Caco-2 (cell line): ENCODE measurements around the gene BABAM2. TPM values are rescaled to one million over a fixed set of nuclear protein-coding genes. Genes with fewer than 3 reads are reported as not detected.

Experiments
- BruUV-seq: library from RNA; stranded (reverse); fragments of 400-500 nt; replicated peaks from 2 replicates; lab custom pipeline; 2021; lab: Mats Ljungman, UMichigan
- CTCF ChIA-PET: fragments of 300-600 bp; sonication (Branson Sonifier 250); formaldehyde crosslinking; loops from one replicate; lab custom pipeline; 2022; ENCODE audit warnings: antibody characterized with exemption; lab: Charles Lee
- POLR2A ChIA-PET: fragments of 300-600 bp; sonication (Branson Sonifier 250); formaldehyde crosslinking; loops from one replicate; lab custom pipeline; 2022; ENCODE audit warnings: antibody characterized with exemption; lab: Charles Lee
- DNase-seq, 2 experiments: peaks; one replicate each; pipeline versions ENCODE4 v3.0.0 to v3.0.0-alpha.2; 2020 to 2022
- H3K27me3 ChIP-seq: replicated peaks from 2 replicates; pipeline ENCODE4 v1.6.0; 2011; ENCODE audit warnings: low read length; ENCODE audit not compliant: control insufficient read depth, insufficient read depth
- H3K36me3 ChIP-seq: 2 replicates; pipeline ENCODE4 v1.5.1; 2011; ENCODE audit warnings: low read length; ENCODE audit not compliant: control insufficient read depth, insufficient read depth
- H3K4me1 ChIP-seq: fragments of 250-450 bp; sonication (Bioruptor Pico); 2 replicates; pipeline ENCODE4 v1.5.1; 2020; ENCODE audit warnings: mild to moderate bottlenecking
- H3K4me3 ChIP-seq: 2 replicates; pipeline ENCODE4 v1.5.1; 2011; ENCODE audit warnings: low read depth, mild to moderate bottlenecking, control low read depth, low read length
- H3K9me3 ChIP-seq: fragments of 250-450 bp; sonication (Bioruptor Pico); 2 replicates; pipeline ENCODE4 v1.5.1; 2020; ENCODE audit warnings: mild to moderate bottlenecking, moderate library complexity
- H3K27ac Mint-ChIP-seq: one replicate; pipeline ENCODE4 v1.8.0; 2022; ENCODE audit warnings: mixed read lengths; ENCODE audit not compliant: unreplicated experiment
- H3K27me3 Mint-ChIP-seq: one replicate; pipeline ENCODE4 v1.8.0; 2022; ENCODE audit warnings: mixed read lengths; ENCODE audit not compliant: insufficient read depth, unreplicated experiment
- H3K36me3 Mint-ChIP-seq: one replicate; pipeline ENCODE4 v1.8.0; 2022; ENCODE audit warnings: mild to moderate bottlenecking, mixed read lengths; ENCODE audit not compliant: insufficient read depth, unreplicated experiment
- H3K4me1 Mint-ChIP-seq: one replicate; pipeline ENCODE4 v1.8.0; 2022; ENCODE audit warnings: low read depth, mixed read lengths; ENCODE audit not compliant: unreplicated experiment
- H3K4me3 Mint-ChIP-seq: one replicate; pipeline ENCODE4 v1.8.0; 2022; ENCODE audit warnings: mild to moderate bottlenecking, moderate library complexity, mixed read lengths; ENCODE audit not compliant: unreplicated experiment
- H3K9me3 Mint-ChIP-seq: one replicate; pipeline ENCODE4 v1.8.0; 2022; ENCODE audit warnings: mixed read lengths; ENCODE audit not compliant: unreplicated experiment
- intact Hi-C: fragments of 100-400 bp; cut with micrococcal nuclease; formaldehyde crosslinking; loops from one replicate; pipeline ENCODE4 v1.10.0; 2022; ENCODE audit not compliant: unreplicated experiment
- total RNA-seq: library from RNA; stranded (reverse); gene quantifications from 2 replicates; pipeline ENCODE4 v1.2.3, GENCODE V29; 2022
- TF ChIP-seq, protein P1 (sequence below), 2 experiments: fragments of 200-600 bp in 1 of 2; IDR thresholded peaks; 1 replicate in 1 of 2; 2 replicates in 1 of 2; pipeline versions ENCODE4 v1.5.1 to v1.8.0; 2011 to 2022; ENCODE audit warnings: antibody characterized with exemption in 1 of 2, control low read depth in 1 of 2, inconsistent platforms in 1 of 2, low read depth in 1 of 2, low read length in 1 of 2, mild to moderate bottlenecking in 1 of 2, moderate library complexity in 1 of 2; ENCODE audit not compliant: insufficient read depth in 1 of 2, severe bottlenecking in 1 of 2, unreplicated experiment in 1 of 2

Gene BABAM2
- total RNA-seq, 1 experiment from 2014 or later: 57.3 TPM

- Histone ChIP-seq H3K4me3 (no peak overlapping the region), H3K36me3 (no peaks in the 10 kb centered on the region; the same call in 1 of the 2 replicates), H3K27me3 (no peaks in the 10 kb centered on the region), H3K9me3 (no peaks in the 10 kb centered on the region), H3K4me1 (no peaks in the 10 kb centered on the region)
- DNase-seq: no peak
- TF ChIP-seq, protein P1, sequence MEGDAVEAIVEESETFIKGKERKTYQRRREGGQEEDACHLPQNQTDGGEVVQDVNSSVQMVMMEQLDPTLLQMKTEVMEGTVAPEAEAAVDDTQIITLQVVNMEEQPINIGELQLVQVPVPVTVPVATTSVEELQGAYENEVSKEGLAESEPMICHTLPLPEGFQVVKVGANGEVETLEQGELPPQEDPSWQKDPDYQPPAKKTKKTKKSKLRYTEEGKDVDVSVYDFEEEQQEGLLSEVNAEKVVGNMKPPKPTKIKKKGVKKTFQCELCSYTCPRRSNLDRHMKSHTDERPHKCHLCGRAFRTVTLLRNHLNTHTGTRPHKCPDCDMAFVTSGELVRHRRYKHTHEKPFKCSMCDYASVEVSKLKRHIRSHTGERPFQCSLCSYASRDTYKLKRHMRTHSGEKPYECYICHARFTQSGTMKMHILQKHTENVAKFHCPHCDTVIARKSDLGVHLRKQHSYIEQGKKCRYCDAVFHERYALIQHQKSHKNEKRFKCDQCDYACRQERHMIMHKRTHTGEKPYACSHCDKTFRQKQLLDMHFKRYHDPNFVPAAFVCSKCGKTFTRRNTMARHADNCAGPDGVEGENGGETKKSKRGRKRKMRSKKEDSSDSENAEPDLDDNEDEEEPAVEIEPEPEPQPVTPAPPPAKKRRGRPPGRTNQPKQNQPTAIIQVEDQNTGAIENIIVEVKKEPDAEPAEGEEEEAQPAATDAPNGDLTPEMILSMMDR (IDR thresholded peaks at IDR 0.05; ENCODE audit: insufficient read depth in 1 of 2, low read depth in 1 of 2, low read length in 1 of 2, severe bottlenecking in 1 of 2, unreplicated experiment in 1 of 2): no peak
- intact Hi-C loops: no loop called here
- no peaks in the 10 kb centered on the region for H3K9me3 Mint-ChIP-seq
- TSS peak; percentile 12 for BruUV-seq
- CTCF ChIA-PET: no interaction called here
- H3K4me1 Mint-ChIP-seq: no peaks in the 10 kb centered on the region
- no peak overlapping the region for H3K27ac Mint-ChIP-seq
- POLR2A ChIA-PET: no interaction called here
- no peak overlapping the region for H3K4me3 Mint-ChIP-seq
- no peaks in the 10 kb centered on the region for H3K36me3 Mint-ChIP-seq
- H3K27me3 Mint-ChIP-seq: no peaks in the 10 kb centered on the region
Measured at GRCh38 chr2:28298406-28298805, 407.9 kb downstream of the BABAM2 start.

- intact Hi-C loops: no loop called here
- Mint-ChIP-seq H3K27ac (peak overlapping the region; percentile 6), H3K4me1 (no peaks in the 10 kb centered on the region), H3K36me3 (peaks cover 8% of the 10 kb centered on the region), H3K27me3 (no peaks in the 10 kb centered on the region), H3K4me3 (no peak overlapping the region), H3K9me3 (peaks cover 9% of the 10 kb centered on the region)
- Histone ChIP-seq H3K9me3 (peaks cover 9% of the 10 kb centered on the region), H3K4me3 (no peak overlapping the region), H3K36me3 (no peaks in the 10 kb centered on the region; the same call in 1 of the 2 replicates), H3K27me3 (no peaks in the 10 kb centered on the region), H3K4me1 (no peaks in the 10 kb centered on the region)
- TF ChIP-seq, protein P1 (IDR thresholded peaks at IDR 0.05; ENCODE audit: insufficient read depth in 1 of 2, low read depth in 1 of 2, low read length in 1 of 2, severe bottlenecking in 1 of 2, unreplicated experiment in 1 of 2): no peak
- CTCF ChIA-PET: no interaction called here
- POLR2A ChIA-PET: no interaction called here
- peak in 1 of 2 experiments; percentile 14 for DNase-seq
- no TSS peak for BruUV-seq
Measured at GRCh38 chr2:28300485-28301341, 410.2 kb downstream of the BABAM2 start.

DNA sequence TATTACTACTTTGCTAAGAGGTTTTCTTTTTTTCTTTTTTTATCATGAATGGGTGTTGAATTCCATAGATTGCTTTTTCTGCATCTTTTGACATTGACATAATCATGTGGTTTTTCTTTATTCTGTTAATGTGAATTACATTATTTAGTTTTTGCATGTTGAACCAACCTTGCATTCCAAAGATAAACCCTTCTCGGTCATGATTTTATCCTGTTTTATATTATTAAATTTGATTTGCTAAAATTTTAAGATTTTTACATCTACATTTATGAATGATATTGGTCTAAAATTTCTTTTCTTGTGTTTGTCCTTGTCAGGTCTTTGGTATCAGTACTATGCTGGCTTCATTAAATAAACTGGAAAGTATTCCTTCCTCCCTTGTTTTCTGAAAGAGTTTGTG, 414.7 kb downstream of the BABAM2 start:
- Mint-ChIP-seq H3K27ac (no peak overlapping the region), H3K4me3 (no peak overlapping the region), H3K36me3 (peaks cover 30% of the 10 kb centered on the region), H3K9me3 (peaks cover 19% of the 10 kb centered on the region), H3K4me1 (no peaks in the 10 kb centered on the region), H3K27me3 (no peaks in the 10 kb centered on the region)
- DNase-seq: no peak
- Histone ChIP-seq H3K9me3 (peaks cover 14% of the 10 kb centered on the region), H3K36me3 (peaks cover 4% of the 10 kb centered on the region), H3K4me3 (no peak overlapping the region), H3K4me1 (no peaks in the 10 kb centered on the region), H3K27me3 (no peaks in the 10 kb centered on the region)
- TF ChIP-seq, protein P1 (IDR thresholded peaks at IDR 0.05; ENCODE audit: insufficient read depth in 1 of 2, low read depth in 1 of 2, low read length in 1 of 2, severe bottlenecking in 1 of 2, unreplicated experiment in 1 of 2): no peak
- no TSS peak for BruUV-seq
- POLR2A ChIA-PET: no interaction called here
- CTCF ChIA-PET: no interaction called here
- intact Hi-C loops: no loop called here
